ENCODE data around the gene AFF3.

The AFF3 gene

GRCh38 chr2:99617811-99618210 is 524.6 kb downstream of the AFF3 start:
- TF ChIP-seq CTCF (IDR thresholded peaks at IDR 0.05) = no peak
- Histone ChIP-seq H3K9me3 (no peaks in the 10 kb centered on the region), H3K4me3 (ENCODE audit: low read depth in 1 of 2, low read length in 1 of 2) (no peak overlapping the region), H3K36me3 (no peaks in the 10 kb centered on the region), H3K4me1 (ENCODE audit: control insufficient read depth in 1 of 2, insufficient read depth in 1 of 2, low read depth in 1 of 2, low read length in 1 of 2) (no peaks in the 10 kb centered on the region), H3K27ac (no peak overlapping the region), H3K27me3 (no peaks in the 10 kb centered on the region)

GRCh38 chr2:99615247-99615771 is 527.1 kb downstream of the AFF3 start:
- H3K9me3 ChIP-seq = no peaks in the 10 kb centered on the region
- H3K4me3 ChIP-seq (ENCODE audit: low read depth in 1 of 2, low read length in 1 of 2) = no peak overlapping the region
- no peaks in the 10 kb centered on the region for H3K27me3 ChIP-seq
- no peaks in the 10 kb centered on the region for H3K36me3 ChIP-seq
- no peak for TF ChIP-seq CTCF (IDR thresholded peaks at IDR 0.05)
- H3K27ac ChIP-seq = no peak overlapping the region
- no peaks in the 10 kb centered on the region for H3K4me1 ChIP-seq (ENCODE audit: control insufficient read depth in 1 of 2, insufficient read depth in 1 of 2, low read depth in 1 of 2, low read length in 1 of 2)

GRCh38 chr2:99613980-99614379 is 528.4 kb downstream of the AFF3 start:
- no peaks in the 10 kb centered on the region for H3K4me1 ChIP-seq (ENCODE audit: control insufficient read depth in 1 of 2, insufficient read depth in 1 of 2, low read depth in 1 of 2, low read length in 1 of 2)
- H3K4me3 ChIP-seq (ENCODE audit: low read depth in 1 of 2, low read length in 1 of 2) = no peak overlapping the region
- no peak for TF ChIP-seq CTCF (IDR thresholded peaks at IDR 0.05)
- no peaks in the 10 kb centered on the region for H3K9me3 ChIP-seq
- H3K36me3 ChIP-seq = no peaks in the 10 kb centered on the region
- H3K27me3 ChIP-seq = no peaks in the 10 kb centered on the region
- no peak overlapping the region for H3K27ac ChIP-seq

- Histone ChIP-seq H3K27ac (no peak overlapping the region), H3K9me3 (no peaks in the 10 kb centered on the region), H3K4me3 (ENCODE audit: low read depth in 1 of 2, low read length in 1 of 2) (no peak overlapping the region), H3K4me1 (ENCODE audit: control insufficient read depth in 1 of 2, insufficient read depth in 1 of 2, low read depth in 1 of 2, low read length in 1 of 2) (no peaks in the 10 kb centered on the region), H3K36me3 (no peaks in the 10 kb centered on the region), H3K27me3 (no peaks in the 10 kb centered on the region)
- TF ChIP-seq CTCF (IDR thresholded peaks at IDR 0.05) = no peak
Measured at GRCh38 chr2:99611786-99612185, 530.6 kb downstream of the AFF3 start.

GRCh38 chr2:99611034-99611433 is 531.4 kb downstream of the AFF3 start:
- no peak for TF ChIP-seq CTCF (IDR thresholded peaks at IDR 0.05)
- Histone ChIP-seq H3K27ac (no peak overlapping the region), H3K4me1 (ENCODE audit: control insufficient read depth in 1 of 2, insufficient read depth in 1 of 2, low read depth in 1 of 2, low read length in 1 of 2) (no peaks in the 10 kb centered on the region), H3K4me3 (ENCODE audit: low read depth in 1 of 2, low read length in 1 of 2) (no peak overlapping the region), H3K9me3 (no peaks in the 10 kb centered on the region), H3K36me3 (no peaks in the 10 kb centered on the region), H3K27me3 (no peaks in the 10 kb centered on the region)
